NT2/D1 (cell line): ENCODE results near the gene C8A.

Experiments used
- DNase-seq: peaks from one replicate; pipeline ENCODE4 v3.0.0-alpha.2; 2011; ENCODE audit warnings: low read depth, low spot score
- H3K27me3 ChIP-seq: 2 replicates; pipeline ENCODE4 v1.6.0; 2011; ENCODE audit warnings: mild to moderate bottlenecking; ENCODE audit not compliant: insufficient read length, insufficient read depth
- H3K36me3 ChIP-seq: 2 replicates; pipeline ENCODE4 v1.6.1; 2011; ENCODE audit warnings: mild to moderate bottlenecking, low read length, mixed read lengths; ENCODE audit not compliant: insufficient read depth, insufficient read length
- H3K4me1 ChIP-seq: 2 replicates; pipeline ENCODE4 v1.5.1; 2011; ENCODE audit not compliant: insufficient read depth, insufficient read length
- H3K4me3 ChIP-seq: 2 replicates; pipeline ENCODE4 v1.5.1; 2011; ENCODE audit warnings: low read depth; ENCODE audit not compliant: insufficient read length
- H3K9ac ChIP-seq: 2 replicates; pipeline ENCODE4 v1.6.0; 2011; ENCODE audit warnings: low read depth; ENCODE audit not compliant: insufficient read length
- H3K9me3 ChIP-seq: 2 replicates; pipeline ENCODE4 v1.5.1; 2011; ENCODE audit warnings: mild to moderate bottlenecking, low read length; ENCODE audit not compliant: insufficient read depth
- SUZ12 ChIP-seq: IDR thresholded peaks from 2 replicates; pipeline ENCODE4 v1.6.1; 2011; ENCODE audit not compliant: insufficient read length, insufficient read depth; ENCODE audit errors: extremely low read depth
- YY1 ChIP-seq: IDR thresholded peaks from 2 replicates; pipeline ENCODE4 v1.6.1; 2011; ENCODE audit not compliant: insufficient read length, insufficient read depth
- ZNF274 ChIP-seq: IDR thresholded peaks from 2 replicates; pipeline ENCODE4 v1.6.1; 2011; ENCODE audit warnings: mild to moderate bottlenecking, low read depth, low read length

The C8A gene

GRCh38 chr1:56967355-56967754 lies 112.8 kb downstream of the C8A start:
- no peak overlapping the region for H3K4me3 ChIP-seq
- no peaks in the 10 kb centered on the region for H3K4me1 ChIP-seq
- TF ChIP-seq SUZ12: no peak
- TF ChIP-seq YY1: no peak
- no peak for TF ChIP-seq ZNF274
- no peaks in the 10 kb centered on the region for H3K36me3 ChIP-seq
- DNase-seq: no peak
- no peaks in the 10 kb centered on the region for H3K9me3 ChIP-seq
- no peak overlapping the region for H3K9ac ChIP-seq
- H3K27me3 ChIP-seq: peaks cover 3% of the 10 kb centered on the region
